Renal pelvis (tissue), 4 donors: ENCODE results near the gene CCDC40. TPM values are rescaled to one million over a fixed set of nuclear protein-coding genes. Genes with fewer than 3 reads are reported as not detected.
A peak's percentile ranks its signal among the peaks of the same experiment; 100 is the strongest.
"Not testable (repeated sequence)": the region's sequence is repeated elsewhere in the genome, so short reads cannot be mapped to it uniquely, and the experiment has no call there.

Experiments
- DNase-seq: peaks from one replicate; pipeline ENCODE4 v3.0.0-alpha.2; 2013
- polyA plus RNA-seq, 3 donors: library from polyadenylated mRNA; unstranded; fragments of 120-200 nt; gene quantifications; one replicate each; pipeline ENCODE4 v1.2.1, GENCODE V29; 2013; ENCODE audit not compliant: insufficient read length in 3 of 3

CCDC40 gene
- polyA plus RNA-seq, 3 donors = 10.9 to 22.2 (median 18.2) TPM

- no peak for DNase-seq
Measured at GRCh38 chr17:80071116-80071841, 34.8 kb downstream of the CCDC40 start.

DNA sequence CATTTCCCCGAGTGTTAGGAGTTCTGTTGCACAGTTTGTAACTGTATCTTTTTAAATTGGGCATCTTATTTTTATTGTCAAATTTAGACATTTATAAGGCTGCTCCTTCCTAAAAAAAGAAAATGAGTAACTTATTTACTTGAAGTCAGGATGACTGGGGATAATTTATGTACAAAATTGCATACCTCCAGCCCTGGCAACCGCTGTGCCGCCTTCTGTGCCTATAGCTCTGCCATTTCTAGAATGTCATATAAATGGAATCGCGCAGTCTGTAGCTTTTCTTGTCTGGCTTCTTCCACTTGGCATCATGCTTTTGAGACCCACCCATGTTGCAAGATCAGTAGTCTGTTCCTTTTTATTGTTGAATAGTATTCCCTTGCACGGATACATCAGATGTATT lies 36.0 kb downstream of the CCDC40 start:
- no peak for DNase-seq

DNA sequence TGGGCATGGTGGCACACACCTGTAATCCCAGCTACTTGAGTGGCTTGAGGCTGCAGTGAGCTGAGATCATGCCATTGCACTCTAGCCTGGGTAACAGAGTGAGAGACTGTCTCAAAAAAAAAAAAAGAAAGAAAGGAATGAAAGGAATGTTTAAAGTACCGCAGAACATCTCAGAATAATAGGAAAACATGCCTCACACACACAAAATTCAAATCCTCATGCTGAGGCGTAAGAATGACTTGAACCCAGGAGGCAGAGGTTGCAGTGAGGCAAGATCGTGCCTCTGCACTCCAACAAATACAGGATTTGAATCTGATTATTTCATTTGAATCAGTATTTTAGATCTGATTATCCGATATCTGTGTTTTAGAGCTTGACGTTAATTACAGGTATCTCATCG lies 43.6 kb downstream of the CCDC40 start:
- no peak for DNase-seq

- DNase-seq = no peak
Measured at GRCh38 chr17:80081596-80081995, 45.2 kb downstream of the CCDC40 start.

- peak; percentile 72 for DNase-seq
Measured at GRCh38 chr17:80082403-80083135, 46.1 kb downstream of the CCDC40 start.

GRCh38 chr17:80083136-80083661 lies 46.8 kb downstream of the CCDC40 start:
- no peak for DNase-seq

- DNase-seq = no peak
Measured at GRCh38 chr17:80084773-80085172, 48.3 kb downstream of the CCDC40 start.

GRCh38 chr17:80086081-80086480 lies 49.6 kb downstream of the CCDC40 start:
- DNase-seq = no peak

DNA sequence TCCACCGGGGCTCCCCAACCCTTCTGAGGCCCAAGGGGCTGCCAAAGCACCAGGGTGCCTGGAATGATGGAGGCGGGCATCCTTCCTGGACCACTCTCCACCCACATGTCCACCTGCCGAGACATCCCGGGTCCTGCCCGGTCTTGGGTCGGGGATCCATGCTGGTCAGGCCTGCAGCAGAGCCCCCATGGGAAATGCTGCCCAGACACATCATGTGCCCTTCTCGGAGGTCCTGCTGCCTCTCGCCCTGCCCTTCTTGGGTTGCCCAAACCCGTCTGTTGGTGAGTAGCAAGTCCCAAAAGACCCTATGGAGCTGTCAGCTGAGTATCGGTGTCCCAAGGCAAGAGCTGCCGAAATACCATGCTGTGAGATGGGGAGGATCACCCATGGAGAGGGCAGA lies 50.2 kb downstream of the CCDC40 start:
- no peak for DNase-seq

DNA sequence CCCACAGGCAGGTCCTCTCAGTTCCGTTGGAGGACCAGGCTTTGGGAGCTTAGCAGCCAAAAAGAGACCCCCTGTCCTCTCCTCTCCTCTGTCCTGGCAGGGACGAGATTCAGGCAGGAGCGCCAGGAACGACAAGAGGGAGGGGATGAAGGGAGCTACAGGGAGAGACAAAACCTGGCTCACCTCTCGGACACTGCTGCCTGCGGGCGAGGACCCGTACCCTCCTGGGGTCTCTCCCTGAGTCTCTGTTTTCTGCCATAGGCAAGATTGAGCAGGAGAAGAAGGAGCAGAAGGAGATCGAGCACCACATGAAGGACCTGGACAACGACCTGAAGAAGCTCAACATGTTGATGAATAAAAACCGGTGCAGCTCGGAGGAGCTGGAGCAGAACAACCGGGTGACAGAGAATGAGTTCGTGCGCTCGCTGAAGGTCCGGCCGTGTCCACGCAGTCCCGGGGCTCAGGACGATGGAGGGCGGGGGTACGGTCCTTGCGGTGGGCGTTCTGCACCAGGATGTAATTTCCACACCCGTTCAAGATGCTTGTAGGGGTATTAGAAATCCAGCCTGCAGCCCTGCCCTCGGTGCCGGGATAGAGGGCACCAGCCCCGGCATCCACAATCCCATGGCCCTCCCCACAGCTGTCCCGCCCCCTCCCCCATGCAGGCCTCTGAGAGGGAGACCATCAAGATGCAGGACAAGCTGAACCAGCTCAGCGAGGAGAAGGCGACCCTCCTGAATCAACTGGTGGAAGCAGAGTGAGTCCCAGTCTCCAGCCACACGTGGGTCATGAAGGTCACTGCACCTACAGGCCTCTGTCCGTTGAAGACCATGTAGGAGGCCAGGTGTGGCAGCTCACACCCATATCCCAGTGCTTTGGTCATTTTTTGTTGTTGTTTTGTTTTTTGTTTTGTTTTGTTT lies 51.2 kb downstream of the CCDC40 start:
- DNase-seq = no peak

- no peak for DNase-seq
Measured at GRCh38 chr17:80089762-80090161, 53.3 kb downstream of the CCDC40 start.

DNA sequence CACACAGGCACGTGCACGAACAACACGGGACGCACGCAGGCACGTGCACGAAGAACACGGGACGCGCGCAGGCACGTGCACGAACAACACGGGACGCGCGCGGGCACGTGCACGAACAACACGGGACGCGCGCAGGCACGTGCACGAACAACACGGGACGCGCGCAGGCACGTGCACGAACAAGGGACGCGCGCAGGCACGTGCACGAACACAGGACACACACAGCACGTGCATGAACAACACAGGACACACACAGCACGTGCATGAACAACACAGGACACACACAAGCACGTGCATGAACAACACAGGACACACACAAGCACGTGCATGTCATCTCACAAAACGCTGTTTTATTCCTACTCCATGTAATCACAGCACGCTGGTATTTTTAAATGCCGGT lies 53.7 kb downstream of the CCDC40 start:
- not testable (repeated sequence) for DNase-seq

DNA sequence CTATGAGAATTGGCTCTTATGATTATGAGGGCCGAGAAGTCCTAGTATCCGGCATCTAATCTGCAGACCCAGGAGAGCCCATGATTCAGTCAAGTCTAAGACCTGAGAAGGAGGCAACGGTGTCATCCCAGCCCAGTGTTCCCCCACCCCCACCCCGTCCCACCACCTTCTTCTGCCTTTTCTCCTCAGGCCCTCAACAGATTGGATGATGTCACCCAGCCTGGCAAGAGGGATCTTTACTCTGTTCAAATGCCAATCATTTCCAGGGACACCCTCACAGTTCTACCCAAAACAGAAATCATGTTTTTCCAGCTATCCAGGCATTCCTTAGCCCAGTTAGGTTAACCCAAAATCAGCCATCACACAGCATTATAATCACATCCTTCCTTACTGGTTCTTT lies 54.9 kb downstream of the CCDC40 start:
- DNase-seq = no peak

- DNase-seq = no peak
Measured at GRCh38 chr17:80092959-80093358, 56.5 kb downstream of the CCDC40 start.

DNA sequence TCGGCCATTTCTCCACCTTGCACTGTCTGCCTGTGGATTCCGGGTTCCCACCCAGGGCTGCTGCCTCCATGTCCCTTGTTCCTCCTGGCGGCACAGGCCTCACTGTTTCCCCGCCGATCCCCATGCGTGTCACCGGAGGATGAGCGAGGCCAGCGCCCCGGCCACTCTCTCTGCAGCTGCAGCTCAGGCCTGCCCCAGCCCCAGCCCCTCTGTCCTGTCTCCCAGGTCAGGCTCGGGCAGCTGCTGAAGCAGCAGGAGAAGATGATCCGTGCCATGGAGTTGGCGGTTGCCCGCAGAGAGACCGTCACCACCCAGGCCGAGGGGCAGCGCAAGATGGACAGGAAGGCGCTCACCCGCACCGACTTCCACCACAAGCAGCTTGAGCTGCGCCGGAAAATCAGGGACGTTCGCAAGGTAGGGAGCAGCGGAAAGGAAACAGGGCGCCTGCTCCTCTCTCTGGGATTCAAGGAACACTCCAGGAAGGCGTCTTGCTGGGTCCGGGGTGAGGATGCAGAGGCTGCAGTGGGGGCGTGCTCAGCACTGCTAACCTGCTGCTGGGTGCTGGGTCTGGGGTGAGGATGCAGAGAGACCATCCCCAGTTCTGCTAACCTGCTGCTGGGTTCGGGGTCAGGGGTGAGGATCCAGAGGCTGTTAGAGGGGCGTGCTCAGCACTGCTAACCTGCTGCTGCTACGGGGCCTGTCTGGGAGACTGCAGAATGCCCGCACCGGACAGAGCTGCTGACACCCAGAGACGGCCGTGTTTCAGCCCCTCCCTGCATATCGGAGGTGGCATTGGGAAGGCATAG lies 58.8 kb downstream of the CCDC40 start:
- DNase-seq = no peak

DNA sequence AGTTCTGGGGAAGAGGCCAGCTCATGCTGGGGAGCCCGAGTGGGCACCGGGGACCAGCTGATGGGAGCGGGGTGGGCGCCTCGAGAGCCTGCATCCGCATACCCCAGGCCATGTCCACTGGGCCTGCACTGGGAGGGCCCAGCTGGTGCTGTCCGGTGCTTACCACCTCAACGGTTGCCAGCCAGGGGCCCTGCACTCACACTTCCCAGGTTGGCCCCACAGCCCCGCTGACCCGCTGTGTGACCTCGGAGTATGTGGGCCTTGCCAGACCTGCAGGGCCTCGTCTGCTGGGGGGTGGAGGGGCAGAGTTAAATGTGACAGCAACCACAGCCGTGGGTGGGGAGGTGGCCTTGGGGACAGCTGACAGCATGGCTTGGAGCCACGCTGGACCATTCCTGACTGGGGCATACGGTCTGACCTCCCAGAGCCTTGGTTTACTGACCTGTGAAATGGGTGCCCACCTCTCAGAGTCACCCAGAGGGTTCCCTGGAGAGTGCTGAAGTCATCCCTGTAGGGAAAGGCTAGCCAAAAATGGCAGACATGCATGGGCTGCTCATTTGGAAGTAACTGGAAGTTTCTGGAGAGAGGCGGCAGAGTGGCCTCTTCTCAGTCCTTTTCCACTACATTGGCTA lies 59.5 kb downstream of the CCDC40 start:
- no peak for DNase-seq

- no peak for DNase-seq
Measured at GRCh38 chr17:80096561-80097021, 60.1 kb downstream of the CCDC40 start.

DNA sequence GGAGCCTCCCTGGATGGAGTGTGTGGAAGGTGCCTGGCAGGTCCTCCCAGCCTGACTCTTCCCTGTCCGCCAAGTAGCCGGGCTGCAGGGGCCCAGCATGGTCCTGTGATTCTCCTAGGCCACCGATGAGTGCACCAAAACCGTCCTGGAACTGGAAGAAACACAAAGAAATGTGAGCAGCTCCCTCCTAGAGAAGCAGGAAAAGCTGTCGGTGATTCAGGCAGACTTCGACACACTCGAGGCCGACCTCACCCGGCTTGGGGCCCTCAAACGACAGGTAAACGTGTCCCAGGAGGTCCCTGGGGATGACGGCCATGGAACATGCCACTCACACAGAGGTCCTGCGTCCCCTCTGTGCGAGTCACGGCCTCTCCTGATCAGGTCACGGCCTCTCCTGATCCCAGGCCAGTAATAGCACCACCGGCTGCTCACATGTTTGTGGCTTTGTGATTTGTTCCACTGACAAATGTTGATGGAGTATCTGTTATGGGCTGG lies 60.7 kb downstream of the CCDC40 start:
- no peak for DNase-seq

DNA sequence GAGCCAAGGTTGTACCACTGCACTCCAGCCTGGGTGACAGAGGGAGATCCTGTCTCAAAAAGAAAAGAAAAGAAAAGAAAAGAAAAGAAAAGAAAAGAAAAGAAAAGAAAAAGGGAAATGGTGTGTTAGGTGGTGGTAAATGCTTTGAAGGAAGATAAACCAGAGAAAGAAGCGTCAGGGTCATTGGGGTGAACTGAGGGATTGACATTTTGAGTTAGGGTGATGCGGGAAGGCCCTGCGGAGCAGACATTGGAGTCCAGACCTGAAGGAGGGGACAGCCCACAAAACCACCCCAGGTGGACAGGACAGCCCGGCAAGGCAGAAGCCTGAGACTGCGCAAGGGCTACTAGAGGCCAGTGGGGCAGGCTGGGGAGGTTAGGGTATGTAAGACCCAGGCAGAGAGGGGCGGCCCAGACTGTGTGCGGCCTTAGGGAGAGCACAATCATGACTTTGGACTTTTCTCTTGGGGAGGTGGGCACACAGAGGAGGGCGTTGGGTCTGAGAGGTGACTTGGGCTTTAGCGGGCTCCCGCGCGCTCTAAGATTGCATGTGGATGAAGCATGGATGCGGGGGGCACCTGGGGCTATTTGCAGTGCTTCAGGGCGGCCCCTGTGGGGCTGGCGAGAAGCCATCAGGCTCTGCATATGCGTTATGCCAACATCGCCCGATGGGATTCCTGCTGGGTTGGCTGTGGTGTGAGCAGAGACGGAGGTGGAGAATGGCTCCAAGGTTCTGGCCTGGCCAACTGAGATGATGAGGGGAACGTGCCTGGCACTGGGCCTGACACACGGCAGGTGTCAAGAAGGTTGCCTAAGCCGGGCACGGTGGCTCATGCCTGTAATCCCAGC lies 61.6 kb downstream of the CCDC40 start:
- no peak for DNase-seq
